Activated naive CD4-positive, alpha-beta T cell treated with anti-CD3 and anti-CD28 coated beads, Interleukin-2, amount 10 ng/mL, durations not matched to agents 7 days and 5 days (primary cell): Measurements from ENCODE around the gene SPTB.

ENCODE experiments used
- CTCF ChIA-PET: fragments of 350-600 bp; sonication (Branson Sonifier 250); formaldehyde crosslinking; loops from one replicate; lab custom pipeline; 2021; ENCODE audit warnings: antibody characterized with exemption; lab: Charles Lee
- DNase-seq: peaks from one replicate; pipeline ENCODE4 v3.0.0-alpha.2; 2020
- H3K27ac Mint-ChIP-seq: one replicate; pipeline ENCODE4 v1.8.0; 2021; ENCODE audit warnings: mild to moderate bottlenecking, moderate library complexity, mixed read lengths
- H3K27me3 Mint-ChIP-seq: one replicate; pipeline ENCODE4 v1.8.0; 2021; ENCODE audit warnings: mild to moderate bottlenecking, mixed read lengths
- H3K36me3 Mint-ChIP-seq: one replicate; pipeline ENCODE4 v1.8.0; 2021; ENCODE audit warnings: mixed read lengths
- H3K4me1 Mint-ChIP-seq: one replicate; pipeline ENCODE4 v1.8.0; 2021; ENCODE audit warnings: mixed read lengths
- H3K4me3 Mint-ChIP-seq: one replicate; pipeline ENCODE4 v1.8.0; 2021; ENCODE audit warnings: mild to moderate bottlenecking, moderate library complexity, mixed read lengths
- H3K9me3 Mint-ChIP-seq: one replicate; pipeline ENCODE4 v1.8.0; 2021; ENCODE audit warnings: mixed read lengths

Gene SPTB

DNA sequence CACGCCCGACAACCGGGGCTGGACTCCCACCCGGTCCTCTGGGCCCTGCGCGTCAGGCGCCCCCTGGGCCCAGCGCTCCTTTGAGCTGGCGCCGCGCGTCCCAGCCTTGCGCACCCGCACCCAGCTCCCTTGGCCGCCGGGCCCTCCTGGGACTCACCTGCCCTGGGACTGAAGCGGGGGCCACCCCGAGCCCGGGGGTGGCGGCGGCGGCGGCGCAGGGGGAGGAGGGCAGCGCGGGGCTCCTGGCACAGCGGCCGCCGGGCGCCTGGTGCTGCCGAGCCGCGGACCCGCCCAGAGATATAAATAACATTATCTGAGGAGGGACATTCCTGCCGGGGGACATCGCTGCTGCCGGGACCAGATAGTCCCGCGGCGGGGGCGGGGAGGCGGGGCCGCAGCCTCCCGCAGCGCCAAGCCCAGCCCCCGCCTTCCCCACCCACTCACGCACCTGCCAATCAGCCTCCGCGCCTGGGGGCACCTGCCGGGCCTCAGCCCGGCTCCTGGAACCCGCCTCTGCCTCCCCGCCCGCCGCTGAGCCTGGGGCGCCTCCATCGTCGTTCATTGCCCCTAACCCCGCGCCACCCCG lies at the start of gene SPTB:
Gene SPTB, minus strand, starts transcription at position 273 of the 586 bp plus-strand sequence. CDS start 56,813 bp downstream, outside the sequence.
- Mint-ChIP-seq H3K4me1 (peaks cover 17% of the 10 kb centered on the region), H3K27me3 (peaks cover 86% of the 10 kb centered on the region), H3K27ac (no peak within 1 kb of the TSS), H3K9me3 (no peaks in the 10 kb centered on the region), H3K4me3 (peak within 1 kb of the TSS; percentile 79), H3K36me3 (no peaks in the 10 kb centered on the region)
- CTCF ChIA-PET: interaction anchor here (1.2 to 4.0 kb wide), 3 partner anchors 12 to 206 kb away, joined by 3 to 40 read pairs (median 9); no protein-coding TSS in a partner anchor
- peak; percentile 73 for DNase-seq

DNA sequence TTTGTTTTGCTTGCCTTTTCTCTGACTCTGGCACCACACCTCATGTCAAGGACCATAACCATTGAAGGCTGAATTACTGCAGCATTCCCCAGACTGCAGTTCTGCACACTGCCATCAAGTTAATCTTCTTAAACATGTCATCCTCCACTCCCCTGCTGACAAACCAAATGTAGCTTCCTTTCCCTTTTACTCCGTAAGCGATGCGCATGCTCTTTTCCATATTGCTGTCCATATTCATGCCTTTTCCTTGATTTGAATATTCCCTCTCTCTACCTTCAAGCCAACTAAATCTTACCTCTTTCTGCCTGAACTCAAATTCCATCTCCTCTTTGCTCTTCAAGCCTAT lies 49.3 kb upstream of the SPTB start:
- no peaks in the 10 kb centered on the region for H3K9me3 Mint-ChIP-seq
- DNase-seq: peak; percentile 33
- H3K27ac Mint-ChIP-seq: no peak overlapping the region
- no peak overlapping the region for H3K4me3 Mint-ChIP-seq
- CTCF ChIA-PET: interaction anchor here (1.2 kb wide), 1 partner anchor 106 kb away, joined by 3 read pairs; no protein-coding TSS in a partner anchor
- peaks cover 13% of the 10 kb centered on the region for H3K4me1 Mint-ChIP-seq
- peaks cover 52% of the 10 kb centered on the region for H3K36me3 Mint-ChIP-seq
- no peaks in the 10 kb centered on the region for H3K27me3 Mint-ChIP-seq

DNA sequence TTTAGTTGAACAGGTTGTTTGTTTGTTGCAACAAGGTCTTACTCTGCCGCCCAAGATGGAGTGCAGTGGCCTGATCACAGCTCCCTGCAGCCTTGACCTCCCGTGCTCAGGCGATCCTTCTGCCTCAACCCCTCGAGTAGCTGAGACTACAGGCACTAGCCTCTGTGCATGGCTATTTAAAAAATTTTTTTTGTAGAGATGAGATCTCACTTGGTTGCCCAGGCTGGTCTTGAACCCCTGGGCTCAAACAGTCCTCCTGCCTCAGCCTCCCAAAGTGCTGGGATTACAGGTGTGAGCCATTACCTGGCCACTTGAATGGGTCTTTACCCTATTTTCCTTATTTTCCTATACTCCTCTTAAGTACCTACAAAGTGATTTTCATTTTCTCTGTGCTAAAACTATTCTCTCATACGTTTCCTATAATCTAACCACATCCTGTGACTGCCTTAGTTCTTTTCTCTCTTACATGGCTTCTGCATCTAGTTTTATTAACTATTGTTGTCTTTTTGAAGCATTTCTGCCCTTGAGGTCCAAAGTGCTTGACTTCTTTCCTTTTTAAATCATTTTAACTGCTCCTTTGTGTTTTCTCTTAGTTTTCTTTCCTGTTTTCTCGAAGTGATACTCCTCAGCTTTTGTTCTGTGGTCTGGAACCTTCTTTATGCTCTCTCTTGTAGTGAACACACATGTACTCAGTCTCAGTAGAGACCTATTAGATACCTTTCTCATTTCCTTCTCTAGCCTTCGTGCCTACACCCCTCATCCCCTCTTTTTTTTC lies 48.7 kb upstream of the SPTB start:
- peaks cover 15% of the 10 kb centered on the region for H3K4me1 Mint-ChIP-seq
- no peak for DNase-seq
- CTCF ChIA-PET: interaction anchor here (1.2 to 1.7 kb wide), 4 partner anchors 8 to 105 kb away, joined by 3 to 8 read pairs (median 4); no protein-coding TSS in a partner anchor

DNA sequence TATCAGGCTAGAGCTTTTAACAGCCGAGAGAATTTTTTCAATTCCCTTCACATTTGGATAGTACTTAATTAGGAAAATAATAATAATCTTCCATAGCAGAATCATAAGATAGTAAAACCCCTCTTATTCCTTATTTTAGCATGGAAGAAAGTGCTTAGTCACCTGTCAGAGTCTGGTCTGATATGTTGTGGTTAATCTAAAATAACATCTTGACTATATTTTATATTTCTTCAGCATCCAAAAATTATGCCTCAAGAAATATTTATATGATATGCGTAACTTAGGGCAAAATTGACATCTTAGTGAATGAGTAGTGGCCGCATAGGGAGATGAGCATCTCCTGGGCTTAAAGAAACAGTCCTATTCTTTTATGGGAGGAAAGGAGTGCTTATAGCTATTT lies 47.3 kb upstream of the SPTB start:
- Mint-ChIP-seq H3K9me3 (no peaks in the 10 kb centered on the region), H3K36me3 (peaks cover 48% of the 10 kb centered on the region), H3K27ac (peak overlapping the region; percentile 62), H3K4me3 (no peak overlapping the region), H3K27me3 (no peaks in the 10 kb centered on the region), H3K4me1 (peaks cover 18% of the 10 kb centered on the region)
- CTCF ChIA-PET: interaction anchor here (0.7 to 1.7 kb wide), 9 partner anchors 8 to 290 kb away, joined by 3 to 8 read pairs (median 4); no protein-coding TSS in a partner anchor
- no peak for DNase-seq

More for the DNA sequence above, 48.7 kb upstream of the SPTB start:
- H3K27me3 Mint-ChIP-seq: no peaks in the 10 kb centered on the region
- no peak overlapping the region for H3K4me3 Mint-ChIP-seq
- peaks cover 56% of the 10 kb centered on the region for H3K36me3 Mint-ChIP-seq
- H3K27ac Mint-ChIP-seq: no peak overlapping the region
- H3K9me3 Mint-ChIP-seq: no peaks in the 10 kb centered on the region

DNA sequence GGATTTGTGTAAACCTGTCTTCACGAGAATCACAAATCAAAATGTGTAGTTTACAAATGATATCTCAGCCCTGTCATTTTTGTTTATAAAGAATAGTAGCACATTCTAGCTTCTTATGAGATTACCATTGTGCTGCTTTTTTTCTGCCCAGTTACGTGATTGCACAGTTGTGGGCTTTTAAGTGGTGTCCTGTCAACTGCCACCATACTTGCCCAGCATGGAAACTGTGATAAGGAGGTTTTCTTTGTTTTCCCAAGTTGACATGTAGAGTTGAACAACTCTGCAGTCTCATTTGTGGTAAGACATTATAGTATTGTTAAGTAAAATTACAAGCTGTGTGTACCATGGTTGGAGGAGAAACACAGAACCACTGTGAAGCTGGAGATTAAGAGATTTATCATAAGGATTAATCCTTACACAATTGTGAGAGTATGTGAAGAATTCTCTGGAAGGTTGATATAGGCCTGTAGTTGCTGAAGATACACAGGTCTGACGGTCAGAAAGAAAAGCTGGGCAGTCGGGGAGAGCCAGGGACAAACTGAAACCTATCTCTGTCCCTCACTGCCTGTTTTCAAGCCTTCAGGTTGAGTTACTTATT lies 46.8 kb upstream of the SPTB start:
- Mint-ChIP-seq H3K4me3 (no peak overlapping the region), H3K4me1 (peaks cover 23% of the 10 kb centered on the region), H3K36me3 (peaks cover 48% of the 10 kb centered on the region), H3K9me3 (no peaks in the 10 kb centered on the region), H3K27me3 (no peaks in the 10 kb centered on the region), H3K27ac (peak overlapping the region; percentile 62)
- CTCF ChIA-PET: interaction anchor here (1.0 to 1.7 kb wide), 7 partner anchors 8 to 290 kb away, joined by 3 to 8 read pairs (median 4); no protein-coding TSS in a partner anchor
- no peak for DNase-seq

DNA sequence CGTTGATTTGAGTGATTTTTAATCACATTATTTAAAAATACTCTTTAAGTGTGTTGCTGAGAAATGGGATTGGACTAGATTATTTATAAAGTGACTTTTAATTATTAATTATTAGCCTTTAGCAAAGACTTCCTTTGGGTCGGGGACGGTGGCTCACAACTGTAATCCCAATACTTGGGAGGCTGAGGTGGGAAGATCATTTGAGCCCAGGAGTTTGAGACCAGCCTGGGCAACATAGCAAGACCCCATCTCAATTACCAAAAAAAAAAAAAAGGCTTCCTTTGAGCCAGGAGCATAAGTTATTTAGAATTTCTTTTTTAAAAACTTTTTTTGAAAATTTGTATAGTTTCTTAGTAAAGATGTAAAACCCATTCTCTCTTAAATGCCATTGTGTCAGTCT lies 43.3 kb upstream of the SPTB start:
- Mint-ChIP-seq H3K27ac (no peak overlapping the region), H3K27me3 (no peaks in the 10 kb centered on the region), H3K4me3 (no peak overlapping the region), H3K36me3 (peaks cover 53% of the 10 kb centered on the region), H3K9me3 (no peaks in the 10 kb centered on the region), H3K4me1 (peaks cover 42% of the 10 kb centered on the region)
- no peak for DNase-seq
- CTCF ChIA-PET: interaction anchor here (0.7 to 1.2 kb wide), 3 partner anchors 8 to 117 kb away, joined by 4 to 6 read pairs (median 4); partner anchors contain the start of genes CHURC1 and FNTB

DNA sequence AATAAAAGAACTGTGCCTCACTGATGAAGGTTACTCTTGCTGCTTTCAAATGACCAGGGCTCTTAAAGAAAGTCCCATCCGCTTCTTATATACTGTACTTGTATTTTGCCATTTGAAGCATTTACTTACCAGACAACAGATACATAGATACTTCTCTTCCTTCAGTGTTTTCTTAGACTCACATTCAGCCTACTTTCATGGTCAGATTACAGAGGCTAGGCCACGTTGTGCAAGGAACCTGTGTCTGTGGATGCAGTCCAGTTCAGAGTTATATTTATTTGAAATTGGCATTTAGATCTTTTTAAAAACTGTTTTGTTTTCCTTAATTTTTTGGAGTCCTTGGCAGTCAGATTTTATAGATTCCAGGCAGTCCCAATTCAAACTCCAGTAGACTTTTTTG lies 40.8 kb upstream of the SPTB start:
- H3K27ac Mint-ChIP-seq: no peak overlapping the region
- H3K27me3 Mint-ChIP-seq: no peaks in the 10 kb centered on the region
- DNase-seq: no peak
- peaks cover 53% of the 10 kb centered on the region for H3K36me3 Mint-ChIP-seq
- H3K9me3 Mint-ChIP-seq: no peaks in the 10 kb centered on the region
- peaks cover 54% of the 10 kb centered on the region for H3K4me1 Mint-ChIP-seq
- no peak overlapping the region for H3K4me3 Mint-ChIP-seq
- CTCF ChIA-PET: no interaction called here

DNA sequence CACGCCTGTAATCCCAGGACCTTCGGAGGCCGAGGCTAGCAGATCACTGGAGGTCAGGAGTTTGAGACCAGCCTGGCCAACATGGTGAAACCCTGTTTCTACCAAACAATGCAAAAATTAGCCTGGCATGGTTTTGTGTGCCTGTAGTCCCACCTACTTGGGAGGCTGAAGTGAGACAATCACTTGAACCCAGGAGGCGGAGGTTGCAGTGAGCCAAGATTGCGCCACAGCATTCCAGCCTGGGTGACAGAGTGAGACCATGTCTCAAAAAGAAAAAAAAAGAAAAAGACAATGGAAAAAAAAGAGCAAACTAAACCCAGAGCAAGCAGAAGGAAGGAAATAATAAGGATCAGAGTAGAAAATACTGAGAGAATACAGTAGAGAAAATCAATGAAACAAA lies 39.9 kb upstream of the SPTB start:
- H3K9me3 Mint-ChIP-seq: no peaks in the 10 kb centered on the region
- CTCF ChIA-PET: no interaction called here
- no peak for DNase-seq
- H3K36me3 Mint-ChIP-seq: peaks cover 59% of the 10 kb centered on the region
- H3K4me3 Mint-ChIP-seq: no peak overlapping the region
- H3K27me3 Mint-ChIP-seq: no peaks in the 10 kb centered on the region
- H3K27ac Mint-ChIP-seq: no peak overlapping the region
- H3K4me1 Mint-ChIP-seq: peaks cover 61% of the 10 kb centered on the region

DNA sequence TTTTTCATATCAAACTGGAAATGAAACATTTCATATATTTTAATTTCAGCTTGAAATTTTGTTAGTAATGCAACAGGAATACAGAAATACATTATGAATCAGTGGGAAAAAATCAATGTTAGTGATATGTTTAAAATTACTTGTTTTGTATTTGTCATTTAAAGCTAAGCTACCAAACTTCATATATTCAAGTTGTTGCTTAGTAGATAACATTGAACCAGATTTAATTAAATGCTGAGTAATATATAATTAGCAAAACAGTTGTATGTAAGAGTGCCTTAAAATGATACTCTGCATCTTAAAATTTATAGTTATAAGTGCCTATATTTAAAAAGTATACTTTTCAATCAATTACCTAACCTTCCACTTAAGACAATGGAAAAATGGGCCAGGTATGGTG lies 39.5 kb upstream of the SPTB start:
- no peak for DNase-seq
- Mint-ChIP-seq H3K4me3 (no peak overlapping the region), H3K4me1 (peaks cover 59% of the 10 kb centered on the region), H3K27me3 (no peaks in the 10 kb centered on the region), H3K9me3 (no peaks in the 10 kb centered on the region), H3K27ac (no peak overlapping the region), H3K36me3 (peaks cover 57% of the 10 kb centered on the region)
- CTCF ChIA-PET: interaction anchor here (0.6 to 0.7 kb wide), 2 partner anchors 8 to 17 kb away, joined by 4 read pairs; no protein-coding TSS in a partner anchor

DNA sequence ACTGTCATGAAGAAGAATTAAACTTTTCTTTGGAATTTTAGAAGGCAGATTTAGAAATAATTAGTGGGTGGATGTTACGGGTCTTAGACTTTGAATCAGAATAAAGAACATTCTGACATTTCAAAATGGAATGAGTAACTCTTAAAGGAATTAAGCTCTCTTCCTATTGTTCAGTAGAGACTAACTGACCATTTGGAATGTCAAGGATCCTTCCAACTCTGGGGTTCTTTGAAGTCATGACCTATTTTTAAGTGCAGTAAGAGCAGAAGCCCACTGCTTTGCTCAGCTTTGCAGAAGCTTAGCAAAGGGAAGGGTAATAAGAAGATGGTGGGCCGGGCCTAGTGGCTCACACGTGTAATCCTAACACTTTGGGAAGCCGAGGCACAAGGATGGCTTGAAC lies 38.5 kb upstream of the SPTB start:
- Mint-ChIP-seq H3K4me1 (peaks cover 64% of the 10 kb centered on the region), H3K27me3 (no peaks in the 10 kb centered on the region), H3K36me3 (peaks cover 51% of the 10 kb centered on the region), H3K27ac (no peak overlapping the region), H3K9me3 (no peaks in the 10 kb centered on the region), H3K4me3 (no peak overlapping the region)
- CTCF ChIA-PET: no interaction called here
- no peak for DNase-seq

DNA sequence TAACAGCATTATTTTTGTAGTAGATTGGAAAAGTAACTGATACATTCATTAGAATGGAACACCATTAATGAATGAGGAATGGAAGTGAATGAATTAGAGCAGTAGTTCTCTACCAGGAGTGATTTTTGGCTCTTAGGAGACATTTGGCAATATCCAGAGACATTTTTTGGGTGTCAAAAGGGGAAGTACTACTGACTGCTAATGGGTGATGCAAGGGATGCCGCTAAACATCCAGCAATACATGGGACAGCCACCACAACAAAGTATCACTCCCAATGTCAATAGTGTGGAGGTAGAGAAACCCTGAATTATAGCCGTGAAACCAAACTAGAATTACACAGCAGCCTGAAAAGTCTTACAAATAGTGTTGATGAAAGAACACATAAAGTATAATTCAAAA lies 36.1 kb upstream of the SPTB start:
- peak overlapping the region; percentile 89 for H3K27ac Mint-ChIP-seq
- H3K4me3 Mint-ChIP-seq: peak overlapping the region; percentile 81
- no peak for DNase-seq
- H3K36me3 Mint-ChIP-seq: peaks cover 39% of the 10 kb centered on the region
- CTCF ChIA-PET: interaction anchor here (1.3 to 2.0 kb wide), 2 partner anchors 8 to 12 kb away, joined by 4 to 8 read pairs; no protein-coding TSS in a partner anchor
- peaks cover 57% of the 10 kb centered on the region for H3K4me1 Mint-ChIP-seq
- no peaks in the 10 kb centered on the region for H3K27me3 Mint-ChIP-seq
- no peaks in the 10 kb centered on the region for H3K9me3 Mint-ChIP-seq

DNA sequence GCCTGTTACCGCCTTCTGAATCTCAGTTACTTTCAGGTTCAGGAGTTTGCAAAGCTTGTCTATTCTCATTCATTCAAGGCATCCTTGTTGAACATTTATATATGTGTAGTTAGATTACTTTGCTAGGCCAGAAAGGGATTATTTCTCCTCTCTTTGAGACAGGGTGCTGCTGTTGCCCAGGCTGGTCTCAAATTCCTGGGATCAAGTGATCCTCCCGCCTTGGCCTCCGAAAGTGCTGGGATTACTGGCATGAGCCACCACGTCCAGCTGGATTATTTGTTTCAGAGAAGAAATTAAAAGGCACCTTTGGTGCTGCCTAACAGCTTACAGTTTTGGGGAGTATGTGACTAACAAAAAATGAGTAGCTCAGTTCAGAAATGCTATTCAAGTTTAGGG lies 35.3 kb upstream of the SPTB start:
- Mint-ChIP-seq H3K27ac (peak overlapping the region; percentile 89), H3K9me3 (no peaks in the 10 kb centered on the region), H3K4me1 (peaks cover 51% of the 10 kb centered on the region), H3K36me3 (peaks cover 31% of the 10 kb centered on the region), H3K4me3 (peak overlapping the region; percentile 81), H3K27me3 (peaks cover 6% of the 10 kb centered on the region)
- no peak for DNase-seq
- CTCF ChIA-PET: interaction anchor here (1.0 to 2.0 kb wide), 4 partner anchors 9 to 55 kb away, joined by 3 to 8 read pairs (median 4); no protein-coding TSS in a partner anchor

DNA sequence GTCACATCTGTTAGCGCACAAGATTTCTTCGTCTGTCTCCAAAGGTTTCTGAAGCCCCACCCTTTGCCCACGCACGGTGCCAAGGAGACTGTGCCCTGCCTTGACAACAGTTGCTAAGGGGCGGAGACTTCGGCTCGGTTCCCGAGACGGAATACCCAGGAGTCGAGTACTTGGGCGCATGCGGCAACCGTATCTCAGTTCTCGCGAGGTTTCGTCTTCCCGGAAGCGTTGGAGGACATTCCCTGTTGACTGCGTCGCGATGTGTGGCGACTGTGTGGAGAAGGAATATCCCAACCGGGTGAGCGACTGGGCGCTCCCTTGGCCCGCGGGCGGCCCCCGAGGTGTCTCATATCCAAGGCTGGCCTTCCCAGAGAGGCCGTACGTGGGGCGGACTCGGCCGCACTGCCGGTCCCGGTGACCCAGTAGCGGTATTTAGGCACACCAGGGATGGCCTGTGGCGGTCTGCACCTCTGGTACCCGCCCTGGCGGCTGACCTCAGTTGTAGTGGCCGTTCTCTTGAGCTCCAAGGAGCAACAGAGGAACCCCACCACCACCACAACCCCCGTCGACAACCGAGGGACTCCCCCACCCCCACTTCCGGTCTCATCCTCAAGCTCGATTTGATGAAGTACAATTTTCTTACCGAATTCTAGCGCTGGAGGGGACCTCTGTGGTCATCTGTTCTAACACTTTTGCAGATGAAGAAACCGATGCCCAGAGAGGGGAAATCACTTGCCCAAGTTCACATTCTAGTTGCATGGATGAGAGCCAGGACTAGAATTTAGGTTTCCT lies 34.7 kb upstream of the SPTB start, which contains the start of gene CHURC1:
Gene CHURC1, plus strand, starts transcription at position 219 of the 792 bp plus-strand sequence. Its CDS starts 41 bp downstream, at position 260.
- Mint-ChIP-seq H3K4me3 (peak within 1 kb of the TSS; percentile 81), H3K27ac (peak within 1 kb of the TSS; percentile 89), H3K4me1 (peaks cover 48% of the 10 kb centered on the region), H3K9me3 (no peaks in the 10 kb centered on the region), H3K36me3 (peaks cover 31% of the 10 kb centered on the region), H3K27me3 (peaks cover 11% of the 10 kb centered on the region)
- CTCF ChIA-PET: interaction anchor here (1.0 to 2.0 kb wide), 4 partner anchors 9 to 56 kb away, joined by 3 to 8 read pairs (median 4); no protein-coding TSS in a partner anchor
- DNase-seq: peak; percentile 98
